T-cell (primary cell): Measurements from ENCODE around the gene TRPM3. TPM values are rescaled to one million over a fixed set of nuclear protein-coding genes. Genes with fewer than 3 reads are reported as not detected.

ENCODE experiments used
- ATAC-seq, 4 experiments: fragments of 200-7000 bp in 3 of 4; fragments of 150-1000 bp in 1 of 4; cut with Tn5 transposase; replicated peaks in 1 of 4; 1 replicate in 3 of 4; 2 replicates in 1 of 4; pipeline ENCODE4 v1.10.0; 2021; ENCODE audit warnings: moderate library complexity in 3 of 4, mild to moderate bottlenecking in 2 of 4, moderate number of reproducible peaks in 1 of 4
- CTCF ChIA-PET, 2 donors: fragments of 300-600 bp; sonication (Branson Sonifier 250); formaldehyde crosslinking; loops; one replicate each; lab custom pipeline; 2022; ENCODE audit warnings: antibody characterized with exemption in 2 of 2; lab: Charles Lee
- POLR2A ChIA-PET, 2 donors: fragments of 300-600 bp; sonication (Branson Sonifier 250); formaldehyde crosslinking; loops; one replicate each; lab custom pipeline; 2022; ENCODE audit warnings: antibody characterized with exemption in 2 of 2; lab: Charles Lee
- DNase-seq, 35 experiments: peaks; one replicate each; pipeline versions ENCODE4 v3.0.0 to v3.0.0-alpha.2; 2013 to 2023
- H3K27ac ChIP-seq: one replicate; pipeline ENCODE4 v1.5.1; 2013; ENCODE audit warnings: low read length
- H3K27me3 ChIP-seq, 2 experiments: replicated peaks in 1 of 2; 1 replicate in 1 of 2; 2 replicates in 1 of 2; pipeline versions ENCODE4 v1.6.1 to v1.7.0; 2013; ENCODE audit warnings: low read length in 1 of 2, mixed read lengths in 1 of 2; ENCODE audit not compliant: control insufficient read depth in 2 of 2, insufficient read depth in 2 of 2; ENCODE audit errors: extremely low read depth in 1 of 2
- H3K36me3 ChIP-seq, 2 donors: 1 replicate in 1 of 2; 2 replicates in 1 of 2; pipeline versions ENCODE4 v1.6.1 to v1.7.0; 2013; ENCODE audit warnings: low read length in 1 of 2; ENCODE audit not compliant: control insufficient read depth in 2 of 2, insufficient read depth in 1 of 2; ENCODE audit errors: extremely low read depth in 1 of 2
- H3K4me1 ChIP-seq, 2 experiments: 1 replicate in 1 of 2; 2 replicates in 1 of 2; pipeline versions ENCODE4 v1.6.1 to v1.7.0; 2013; ENCODE audit warnings: low read length in 2 of 2, mixed read lengths in 1 of 2; ENCODE audit not compliant: insufficient read depth in 2 of 2, control insufficient read depth in 1 of 2; ENCODE audit errors: extremely low read depth in 1 of 2
- H3K4me3 ChIP-seq, 2 donors: 1 replicate in 1 of 2; 2 replicates in 1 of 2; pipeline versions ENCODE4 v1.5.1 to v1.7.0; 2013; ENCODE audit warnings: mild to moderate bottlenecking in 2 of 2, low read length in 1 of 2, moderate library complexity in 1 of 2; ENCODE audit not compliant: control insufficient read depth in 1 of 2; ENCODE audit errors: extremely low read depth in 1 of 2
- H3K9me3 ChIP-seq: 2 replicates; pipeline ENCODE4 v1.7.0; 2013
- H3K27ac Mint-ChIP-seq, 2 donors: one replicate each; pipeline ENCODE4 v1.8.0; 2020 to 2021; ENCODE audit warnings: mild to moderate bottlenecking in 2 of 2, mixed read lengths in 2 of 2
- H3K27me3 Mint-ChIP-seq, 2 donors: one replicate each; pipeline ENCODE4 v1.8.0; 2021 to 2022; ENCODE audit warnings: mixed read lengths in 2 of 2
- H3K36me3 Mint-ChIP-seq: one replicate; pipeline ENCODE4 v1.8.0; 2021; ENCODE audit warnings: mixed read lengths
- H3K4me1 Mint-ChIP-seq, 3 donors: one replicate each; pipeline ENCODE4 v1.8.0; 2020 to 2022; ENCODE audit warnings: mixed read lengths in 3 of 3, mild to moderate bottlenecking in 1 of 3
- H3K4me3 Mint-ChIP-seq, 3 donors: one replicate each; pipeline ENCODE4 v1.8.0; 2020 to 2022; ENCODE audit warnings: mild to moderate bottlenecking in 3 of 3, mixed read lengths in 3 of 3, moderate library complexity in 3 of 3
- H3K9me3 Mint-ChIP-seq, 3 donors: one replicate each; pipeline ENCODE4 v1.8.0; 2020 to 2022; ENCODE audit warnings: mixed read lengths in 3 of 3
- WGBS: methylation state at CpG from one replicate; pipeline ENCODE4 v1.1.5; 2013; ENCODE audit warnings: missing lambda C conversion rate; ENCODE audit not compliant: insufficient coverage; 5-methylcytosine and 5-hydroxymethylcytosine counted together
- total RNA-seq, 35 experiments: library from RNA in 6 of 35; stranded (reverse) in 6 of 35; fragments of 120-200 nt in 1 of 35; gene quantifications; one replicate each; pipeline versions ENCODE4 v1.2.1 to v1.2.4 and lab custom pipeline; 2013 to 2026

The TRPM3 gene
- total RNA-seq, 5 donors from 2014 or later (not counting 1 experiment from before 2014, with no cell fraction given) = not detected

DNA sequence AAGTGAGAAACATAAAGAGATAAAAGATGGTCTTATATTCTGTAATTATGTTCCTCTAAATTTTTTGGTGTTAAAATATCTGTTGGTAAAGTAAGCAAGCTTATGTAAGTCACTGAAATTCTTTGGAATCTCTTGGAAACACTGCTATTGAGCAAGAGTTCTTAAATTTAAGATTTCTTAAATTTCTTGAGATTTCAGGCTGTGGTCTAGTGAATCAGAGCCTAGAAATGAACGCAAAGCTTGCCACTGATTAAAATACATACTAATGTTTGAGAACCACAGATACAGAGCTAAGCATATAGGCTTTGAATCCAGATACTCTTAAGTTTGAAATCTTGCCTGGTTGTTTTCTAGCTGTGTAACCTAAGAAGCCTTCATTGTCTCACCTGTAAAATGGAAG lies 133.4 kb downstream of the TRPM3 start:
- Mint-ChIP-seq H3K36me3 (no peaks in the 10 kb centered on the region), H3K4me3 (no peak overlapping the region), H3K27ac (no peak overlapping the region), H3K4me1 (no peaks in the 10 kb centered on the region), H3K9me3 (peaks cover 7 to 10% (median 8%) of the 10 kb centered on the region in 3 donors), H3K27me3 (peaks cover 0 to 4% of the 10 kb centered on the region in 2 donors)
- no peak for ATAC-seq
- no peak overlapping the region for H3K4me3 ChIP-seq
- H3K4me1 ChIP-seq = no peaks in the 10 kb centered on the region
- CTCF ChIA-PET = no interaction called here
- WGBS = 80% methylated on average over 1 of the region's 1 CpG
- POLR2A ChIA-PET = no interaction called here
- no peak for DNase-seq
- no peaks in the 10 kb centered on the region for H3K9me3 ChIP-seq
- H3K27me3 ChIP-seq = no peaks in the 10 kb centered on the region
- no peak overlapping the region for H3K27ac ChIP-seq
- H3K36me3 ChIP-seq = no peaks in the 10 kb centered on the region

- DNase-seq (no peak), ATAC-seq (no peak)
- no peaks in the 10 kb centered on the region for H3K36me3 Mint-ChIP-seq
- Histone ChIP-seq H3K4me1 (no peaks in the 10 kb centered on the region), H3K36me3 (no peaks in the 10 kb centered on the region), H3K27ac (no peak overlapping the region), H3K9me3 (no peaks in the 10 kb centered on the region), H3K27me3 (no peaks in the 10 kb centered on the region), H3K4me3 (no peak overlapping the region)
- peaks cover 5 to 11% (median 10%) of the 10 kb centered on the region in 3 donors for H3K9me3 Mint-ChIP-seq
- no peaks in the 10 kb centered on the region for H3K4me1 Mint-ChIP-seq
- H3K27me3 Mint-ChIP-seq = peaks cover 0 to 3% of the 10 kb centered on the region in 2 donors
- no peak overlapping the region for H3K27ac Mint-ChIP-seq
- no CpG with 5 or more reads among the region's 2 CpGs for WGBS
- H3K4me3 Mint-ChIP-seq = no peak overlapping the region
- CTCF ChIA-PET = no interaction called here
- POLR2A ChIA-PET = no interaction called here
Observed at GRCh38 chr9:70986984-70987383, 134.4 kb downstream of the TRPM3 start.

DNA sequence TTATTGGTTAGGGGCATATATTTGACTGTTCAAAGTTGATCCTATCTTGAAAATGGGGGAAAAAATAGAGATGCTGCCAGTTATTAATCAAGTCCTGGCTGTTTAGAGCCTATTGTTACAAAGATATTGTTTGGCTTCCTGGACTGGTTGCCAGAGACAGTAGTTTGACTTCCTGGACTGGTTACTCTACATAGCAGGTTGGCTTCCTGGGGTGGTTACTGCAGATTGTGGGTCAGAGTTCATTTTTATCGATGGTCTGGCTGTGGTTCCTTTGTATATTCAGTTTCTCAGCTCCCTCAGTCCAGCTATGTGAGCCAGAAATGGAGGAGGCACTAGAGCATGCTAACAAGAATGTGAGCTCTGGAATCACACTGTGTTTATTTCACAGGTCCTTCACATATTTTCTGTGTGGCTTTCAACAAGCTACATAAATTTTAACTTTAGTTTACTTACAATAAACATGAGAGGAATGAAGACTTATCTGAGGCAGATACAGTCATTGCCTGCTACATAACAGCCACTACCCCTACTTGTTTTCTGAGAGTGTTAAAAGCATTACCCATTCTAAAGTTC lies 137.6 kb downstream of the TRPM3 start:
- H3K36me3 Mint-ChIP-seq = no peaks in the 10 kb centered on the region
- DNase-seq (no peak), ATAC-seq (no peak)
- Histone ChIP-seq H3K27me3 (no peaks in the 10 kb centered on the region), H3K27ac (no peak overlapping the region), H3K4me3 (no peak overlapping the region), H3K4me1 (no peaks in the 10 kb centered on the region), H3K9me3 (no peaks in the 10 kb centered on the region), H3K36me3 (no peaks in the 10 kb centered on the region)
- ChIA-PET POLR2A (no interaction called here), CTCF (no interaction called here)
- peaks cover 3% of the 10 kb centered on the region in 2 donors for H3K27me3 Mint-ChIP-seq
- no peaks in the 10 kb centered on the region for H3K4me1 Mint-ChIP-seq
- 67% methylated on average over 1 of the region's 1 CpG for WGBS
- H3K4me3 Mint-ChIP-seq = no peak overlapping the region
- no peak overlapping the region for H3K27ac Mint-ChIP-seq
- H3K9me3 Mint-ChIP-seq = peaks cover 5 to 11% (median 10%) of the 10 kb centered on the region in 3 donors

GRCh38 chr9:70981312-70981711 lies 140.1 kb downstream of the TRPM3 start:
- Histone ChIP-seq H3K36me3 (no peaks in the 10 kb centered on the region), H3K9me3 (no peaks in the 10 kb centered on the region), H3K27ac (no peak overlapping the region), H3K4me3 (no peak overlapping the region), H3K4me1 (no peaks in the 10 kb centered on the region), H3K27me3 (no peaks in the 10 kb centered on the region)
- H3K9me3 Mint-ChIP-seq = peaks cover 5 to 11% (median 10%) of the 10 kb centered on the region in 3 donors
- no peak overlapping the region for H3K4me3 Mint-ChIP-seq
- ChIA-PET CTCF (no interaction called here), POLR2A (no interaction called here)
- H3K27ac Mint-ChIP-seq = no peak overlapping the region
- H3K4me1 Mint-ChIP-seq = no peaks in the 10 kb centered on the region
- ATAC-seq (no peak), DNase-seq (no peak)
- no peaks in the 10 kb centered on the region for H3K36me3 Mint-ChIP-seq
- no CpG with 5 or more reads among the region's 1 CpG for WGBS
- peaks cover 3 to 6% of the 10 kb centered on the region in 2 donors for H3K27me3 Mint-ChIP-seq

DNA sequence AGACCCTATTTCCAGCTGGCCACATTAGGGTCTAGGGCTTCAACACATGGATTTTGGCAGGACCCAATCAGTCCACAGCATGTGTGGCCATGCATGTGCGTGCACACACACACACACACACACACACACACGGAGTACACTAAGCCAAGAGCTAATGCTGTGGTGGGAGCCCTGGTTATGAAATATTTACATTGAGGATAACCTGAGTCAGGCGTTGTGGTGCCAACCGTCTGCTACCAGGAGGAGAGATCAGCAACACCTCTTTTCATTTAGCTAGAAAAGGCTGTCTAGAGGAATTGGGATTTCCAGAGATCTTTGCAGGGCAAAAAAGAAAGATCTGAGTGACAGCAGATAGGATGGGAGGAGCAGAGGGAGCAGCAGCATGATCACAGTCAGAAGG lies 141.5 kb downstream of the TRPM3 start:
- ChIA-PET CTCF (no interaction called here), POLR2A (no interaction called here)
- no peak overlapping the region for H3K27ac ChIP-seq
- ATAC-seq (no peak), DNase-seq (no peak)
- H3K4me3 ChIP-seq = no peak overlapping the region
- no peaks in the 10 kb centered on the region for H3K36me3 ChIP-seq
- H3K27me3 Mint-ChIP-seq = peaks cover 3 to 6% of the 10 kb centered on the region in 2 donors
- no peaks in the 10 kb centered on the region for H3K4me1 ChIP-seq
- no peaks in the 10 kb centered on the region for H3K4me1 Mint-ChIP-seq
- no peak overlapping the region for H3K4me3 Mint-ChIP-seq
- no peaks in the 10 kb centered on the region for H3K27me3 ChIP-seq
- no peaks in the 10 kb centered on the region for H3K36me3 Mint-ChIP-seq
- no peaks in the 10 kb centered on the region for H3K9me3 ChIP-seq
- H3K27ac Mint-ChIP-seq = no peak overlapping the region
- peaks cover 7 to 11% (median 10%) of the 10 kb centered on the region in 3 donors for H3K9me3 Mint-ChIP-seq
- 80% methylated on average over 2 of the region's 4 CpGs for WGBS

DNA sequence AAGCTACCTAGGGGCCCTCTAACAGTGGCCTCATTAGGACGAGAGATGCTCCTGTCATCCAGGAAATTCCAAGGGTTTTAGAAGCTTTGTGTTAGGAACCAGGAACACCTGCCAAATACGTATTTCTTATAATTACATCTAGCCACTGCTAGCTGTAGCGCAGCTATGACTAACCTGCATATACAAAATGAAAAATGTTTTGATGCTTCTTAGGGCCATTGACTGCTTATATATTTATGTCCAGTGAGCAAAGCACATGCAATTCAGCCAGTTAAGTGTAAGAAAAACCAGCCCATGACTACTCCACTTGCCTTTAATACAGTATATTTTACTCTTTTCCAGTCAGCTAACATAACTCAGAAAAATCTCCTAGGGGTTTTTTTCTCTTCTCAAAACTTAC lies 143.3 kb downstream of the TRPM3 start:
- peaks cover 3 to 6% of the 10 kb centered on the region in 2 donors for H3K27me3 Mint-ChIP-seq
- no peaks in the 10 kb centered on the region for H3K4me1 ChIP-seq
- no peak overlapping the region for H3K27ac Mint-ChIP-seq
- H3K27me3 ChIP-seq = no peaks in the 10 kb centered on the region
- CTCF ChIA-PET = no interaction called here
- no peak overlapping the region for H3K4me3 ChIP-seq
- H3K36me3 ChIP-seq = no peaks in the 10 kb centered on the region
- DNase-seq (no peak), ATAC-seq (no peak)
- no peaks in the 10 kb centered on the region for H3K9me3 ChIP-seq
- 57% methylated on average over 1 of the region's 3 CpGs for WGBS
- H3K9me3 Mint-ChIP-seq = peaks cover 2 to 4% (median 3%) of the 10 kb centered on the region in 3 donors
- no peaks in the 10 kb centered on the region for H3K4me1 Mint-ChIP-seq
- H3K27ac ChIP-seq = no peak overlapping the region
- H3K36me3 Mint-ChIP-seq = no peaks in the 10 kb centered on the region
- POLR2A ChIA-PET = no interaction called here
- no peak overlapping the region for H3K4me3 Mint-ChIP-seq
